Skin epidermis (tissue), 12 donors: ENCODE measurements around the gene MRPL52.
A peak's percentile ranks its signal among the peaks of the same experiment; 100 is the strongest.

ENCODE experiments used
- H3K27ac ChIP-seq, 21 experiments: fragments of 200-600 bp; sonication (generic) in 11 of 21; one replicate each; pipeline ENCODE4 v1.5.0; 2020; ENCODE audit warnings: mild to moderate bottlenecking in 3 of 21, inconsistent platforms in 2 of 21, moderate library complexity in 2 of 21
- H3K4me3 ChIP-seq, 7 experiments: fragments of 200-600 bp; sonication (generic) in 2 of 7; one replicate each; pipeline ENCODE4 v1.5.0; 2020; ENCODE audit warnings: inconsistent platforms in 2 of 7, mild to moderate bottlenecking in 2 of 7, moderate library complexity in 1 of 7

The MRPL52 gene

DNA sequence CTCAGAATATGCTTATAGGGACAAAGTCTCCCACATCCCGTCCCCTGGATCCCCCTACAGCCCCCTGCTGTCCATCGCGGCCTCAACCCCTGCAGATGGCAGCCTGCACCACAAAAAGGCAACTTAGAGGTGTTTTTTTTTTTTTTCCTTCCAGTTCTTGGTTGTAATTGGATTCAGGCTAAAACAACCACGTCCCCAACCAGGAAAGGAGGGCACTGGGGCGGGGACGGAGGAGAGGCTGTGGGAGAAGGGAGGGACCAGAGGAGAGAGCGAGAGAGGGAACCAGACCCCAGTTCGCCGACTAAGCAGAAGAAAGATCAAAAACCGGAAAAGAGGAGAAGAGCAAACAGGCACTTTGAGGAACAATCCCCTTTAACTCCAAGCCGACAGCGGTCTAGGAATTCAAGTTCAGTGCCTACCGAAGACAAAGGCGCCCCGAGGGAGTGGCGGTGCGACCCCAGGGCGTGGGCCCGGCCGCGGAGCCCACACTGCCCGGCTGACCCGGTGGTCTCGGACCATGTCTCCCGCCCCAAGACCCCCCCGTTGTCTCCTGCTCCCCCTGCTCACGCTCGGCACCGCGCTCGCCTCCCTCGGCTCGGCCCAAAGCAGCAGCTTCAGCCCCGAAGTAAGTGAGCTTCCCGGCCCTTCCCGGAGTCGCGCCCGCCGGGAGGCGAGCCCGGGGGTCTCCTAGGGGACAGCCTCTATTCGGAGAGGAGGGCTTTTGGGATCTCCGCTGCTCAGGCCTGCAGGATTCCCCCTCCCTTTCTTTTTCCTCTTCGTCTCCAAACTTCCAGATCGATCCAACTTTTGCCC is 6.8 kb downstream of the MRPL52 start, which contains the start of gene MMP14:
MMP14 (plus strand) TSS at position 285 of the 813 bp plus-strand sequence; CDS start at position 518, 233 bp downstream.
- Histone ChIP-seq H3K27ac (peak within 1 kb of the TSS; percentile 75 to 100 (median 96)), H3K4me3 (peak within 1 kb of the TSS; percentile 62 to 87 (median 79))

DNA sequence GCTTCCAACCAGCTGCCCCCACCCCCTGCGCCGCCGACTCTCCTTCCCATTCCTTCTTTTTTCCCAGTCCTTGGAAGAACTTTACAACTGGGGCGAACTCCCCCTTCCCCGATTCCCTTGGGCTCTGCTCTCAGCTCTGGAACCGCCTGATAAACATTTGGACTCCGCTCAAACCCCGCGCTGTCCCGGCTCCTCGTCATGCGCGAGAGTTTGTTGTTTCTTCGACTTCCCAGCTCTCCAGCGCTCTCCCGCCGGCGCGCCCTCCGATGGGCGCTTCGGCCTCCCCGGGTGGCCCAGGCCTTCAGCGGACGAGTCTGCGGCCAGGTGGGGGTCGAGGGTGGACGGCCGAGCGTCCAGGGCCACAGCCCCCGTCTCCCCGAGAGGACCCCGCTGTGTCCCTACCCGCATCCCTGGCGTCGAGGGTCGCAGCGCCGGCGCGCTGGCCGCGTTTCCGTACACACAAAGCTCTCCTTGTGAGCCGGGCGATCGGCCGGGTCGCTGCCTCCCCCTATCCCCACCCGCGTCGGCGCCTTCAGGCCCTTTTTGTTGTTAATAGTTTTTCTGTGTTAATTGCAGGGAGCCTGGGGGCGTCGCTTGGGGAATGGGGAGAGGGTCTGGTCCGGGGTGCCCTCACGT is 7.5 kb downstream of the MRPL52 start:
- Histone ChIP-seq H3K27ac (peak overlapping the region; percentile 75 to 100 (median 96)), H3K4me3 (peak overlapping the region; percentile 62 to 87 (median 79))

DNA sequence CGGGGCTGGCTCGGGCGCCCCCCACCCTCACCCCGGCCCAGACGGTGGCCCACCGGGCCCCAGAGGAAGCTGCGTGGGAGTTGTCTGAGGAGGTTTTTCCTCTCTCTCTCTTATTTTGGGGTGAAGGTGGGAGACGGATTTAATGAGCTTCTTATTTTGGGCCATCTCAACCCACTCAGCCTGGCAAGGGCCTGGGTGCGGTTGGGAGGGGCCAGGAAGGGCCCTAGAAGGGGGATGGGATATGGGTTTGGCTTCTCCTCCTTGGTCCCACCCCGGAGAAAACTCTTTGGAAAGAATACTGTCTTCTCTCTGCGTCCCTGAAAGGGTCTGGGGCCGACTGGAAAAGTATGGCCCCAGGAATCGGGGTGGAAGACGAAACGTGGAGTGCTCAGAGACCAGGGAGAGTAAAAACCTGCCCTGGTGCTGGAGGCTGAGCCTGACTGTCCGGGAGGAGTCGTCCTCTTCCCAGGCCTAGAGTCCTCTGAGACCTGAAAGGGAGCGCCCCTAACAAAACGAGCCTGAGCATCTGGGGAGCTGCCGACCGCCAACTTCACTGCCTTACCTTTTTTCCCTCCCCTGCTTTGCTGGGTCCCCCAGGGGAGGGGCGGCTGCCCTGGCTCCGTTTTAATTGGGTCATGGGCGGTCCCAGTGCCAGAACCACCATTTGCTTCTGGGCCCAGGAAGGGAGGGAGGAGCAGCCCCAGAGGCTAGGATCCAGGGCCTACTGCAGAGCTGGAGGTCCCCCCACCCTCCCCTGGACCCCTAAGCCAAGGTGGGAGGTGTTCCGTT is 8.3 kb downstream of the MRPL52 start:
- peak overlapping the region; percentile 75 to 100 (median 96) for H3K27ac ChIP-seq

DNA sequence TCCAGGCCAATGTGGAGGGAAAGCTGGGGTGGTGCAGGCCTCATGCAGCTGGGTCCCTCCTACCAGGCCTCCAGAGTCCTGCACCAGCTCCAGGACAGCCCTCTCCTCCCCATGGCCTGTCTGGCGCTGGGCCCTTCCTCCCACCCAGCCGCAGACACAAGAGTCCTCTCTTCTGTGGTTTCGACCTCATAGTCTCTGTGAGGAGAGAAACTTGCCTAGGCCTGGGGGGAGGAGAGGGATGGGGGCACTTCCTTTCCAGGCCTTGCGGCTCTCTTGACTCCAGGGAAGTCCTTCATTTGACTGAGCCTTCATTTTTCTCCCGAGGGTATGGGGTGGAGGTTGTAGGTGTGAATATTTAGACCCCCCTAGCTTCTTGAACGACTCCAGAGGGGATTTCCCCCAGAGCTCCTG is 8.9 kb downstream of the MRPL52 start:
- Histone ChIP-seq H3K27ac (peak overlapping the region in 20 of 21 experiments; percentile 91 to 100 (median 96)), H3K4me3 (peak overlapping the region; percentile 62 to 87 (median 79))

More for the DNA sequence above, 8.3 kb downstream of the MRPL52 start:
- H3K4me3 ChIP-seq: peak overlapping the region; percentile 62 to 87 (median 79)

DNA sequence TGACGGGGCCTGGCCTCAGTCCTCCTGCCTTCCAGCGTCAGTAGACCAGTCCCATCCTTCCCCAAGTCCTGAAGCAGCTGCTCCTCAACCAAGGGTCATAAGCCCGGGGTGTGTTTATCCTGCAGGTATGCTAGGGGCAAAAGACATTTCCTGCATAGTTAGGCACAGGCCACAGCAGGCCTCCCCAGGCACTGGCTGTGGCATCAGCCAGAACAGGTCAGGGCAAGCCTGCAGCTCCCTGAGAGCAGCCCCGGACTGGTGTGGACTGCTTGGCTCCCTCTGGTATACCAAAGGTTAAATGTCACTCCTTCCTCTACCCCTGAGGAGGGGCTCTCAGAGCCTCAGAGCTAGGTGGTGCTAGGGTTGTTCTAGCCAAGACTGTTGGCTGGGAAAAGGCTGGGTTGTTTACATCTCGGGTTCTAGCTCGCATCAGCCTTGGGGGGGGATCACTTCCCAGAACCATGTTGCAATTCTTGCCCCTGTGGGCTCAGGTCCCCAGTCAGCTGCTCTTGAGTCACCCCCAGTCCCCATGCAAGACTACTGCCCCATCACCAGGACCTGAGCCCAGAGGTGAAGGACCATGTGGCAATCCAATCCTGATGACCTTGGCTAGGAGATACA is 9.6 kb downstream of the MRPL52 start:
- peak overlapping the region; percentile 62 to 87 (median 79) for H3K4me3 ChIP-seq
- H3K27ac ChIP-seq: peak overlapping the region in 20 of 21 experiments; percentile 91 to 100 (median 96)

DNA sequence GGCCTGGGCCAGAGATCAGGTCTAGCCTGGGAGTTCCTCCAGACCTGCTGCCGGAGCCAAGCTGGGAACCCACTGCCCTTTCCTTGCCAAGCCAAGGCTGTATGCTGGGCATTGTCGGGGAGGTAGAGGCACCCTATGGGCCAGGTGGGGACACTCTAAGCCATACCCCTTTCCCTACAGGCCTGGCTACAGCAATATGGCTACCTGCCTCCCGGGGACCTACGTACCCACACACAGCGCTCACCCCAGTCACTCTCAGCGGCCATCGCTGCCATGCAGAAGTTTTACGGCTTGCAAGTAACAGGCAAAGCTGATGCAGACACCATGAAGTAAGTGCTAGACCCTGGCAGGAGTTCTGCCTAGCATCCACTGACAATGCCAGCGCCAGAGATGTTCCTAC is 11.6 kb downstream of the MRPL52 start:
- Histone ChIP-seq H3K27ac (peak overlapping the region in 14 of 21 experiments; percentile 1 to 66 (median 38)), H3K4me3 (no peak overlapping the region)

DNA sequence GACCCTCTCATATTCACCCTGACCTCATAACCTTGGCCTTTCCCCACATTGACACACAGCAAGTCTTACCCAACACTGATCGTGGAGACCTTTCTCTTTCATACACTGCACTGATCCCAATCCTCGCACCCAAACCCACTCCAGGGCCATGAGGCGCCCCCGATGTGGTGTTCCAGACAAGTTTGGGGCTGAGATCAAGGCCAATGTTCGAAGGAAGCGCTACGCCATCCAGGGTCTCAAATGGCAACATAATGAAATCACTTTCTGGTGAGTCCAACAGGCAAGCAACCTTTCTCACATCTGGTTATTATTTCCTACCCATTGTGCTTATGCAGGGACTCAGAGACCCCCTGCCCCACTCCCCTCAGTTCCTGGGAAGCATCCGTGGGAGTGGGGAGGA is 12.1 kb downstream of the MRPL52 start:
- no peak overlapping the region for H3K4me3 ChIP-seq
- peak overlapping the region in 10 of 21 experiments; percentile 1 to 66 (median 50) for H3K27ac ChIP-seq

DNA sequence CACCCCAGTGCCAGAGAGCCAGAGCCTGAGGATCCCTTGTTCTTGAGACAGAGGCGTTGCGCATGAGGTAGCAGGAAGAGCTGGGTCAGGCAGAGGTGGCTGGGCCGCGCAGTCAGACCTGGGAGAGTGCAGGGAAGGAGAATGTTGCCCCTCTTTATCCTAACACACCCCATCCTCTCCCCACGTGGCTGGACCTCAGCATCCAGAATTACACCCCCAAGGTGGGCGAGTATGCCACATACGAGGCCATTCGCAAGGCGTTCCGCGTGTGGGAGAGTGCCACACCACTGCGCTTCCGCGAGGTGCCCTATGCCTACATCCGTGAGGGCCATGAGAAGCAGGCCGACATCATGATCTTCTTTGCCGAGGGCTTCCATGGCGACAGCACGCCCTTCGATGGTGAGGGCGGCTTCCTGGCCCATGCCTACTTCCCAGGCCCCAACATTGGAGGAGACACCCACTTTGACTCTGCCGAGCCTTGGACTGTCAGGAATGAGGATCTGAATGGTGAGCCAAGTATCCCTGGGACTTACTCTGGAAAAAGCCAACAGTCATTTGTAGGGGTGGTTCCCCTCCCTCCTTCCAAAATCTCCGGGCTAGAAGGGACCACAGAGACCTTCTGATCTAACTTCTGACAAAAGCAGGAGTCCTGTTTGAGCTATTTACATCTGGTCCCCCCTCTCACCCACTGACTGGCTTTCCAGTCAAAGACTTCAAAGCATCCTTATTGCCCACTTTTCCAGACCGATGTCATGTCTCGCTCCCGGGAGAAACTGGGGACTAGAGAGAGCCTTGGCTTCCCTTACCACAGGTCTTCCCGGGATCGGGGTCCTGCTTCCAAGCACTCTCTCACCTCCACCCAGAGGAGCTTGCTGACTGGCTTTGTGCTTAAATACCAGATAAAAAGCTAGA is 12.8 kb downstream of the MRPL52 start:
- Histone ChIP-seq H3K4me3 (no peak overlapping the region), H3K27ac (peak overlapping the region in 11 of 21 experiments; percentile 0 to 66 (median 31))

DNA sequence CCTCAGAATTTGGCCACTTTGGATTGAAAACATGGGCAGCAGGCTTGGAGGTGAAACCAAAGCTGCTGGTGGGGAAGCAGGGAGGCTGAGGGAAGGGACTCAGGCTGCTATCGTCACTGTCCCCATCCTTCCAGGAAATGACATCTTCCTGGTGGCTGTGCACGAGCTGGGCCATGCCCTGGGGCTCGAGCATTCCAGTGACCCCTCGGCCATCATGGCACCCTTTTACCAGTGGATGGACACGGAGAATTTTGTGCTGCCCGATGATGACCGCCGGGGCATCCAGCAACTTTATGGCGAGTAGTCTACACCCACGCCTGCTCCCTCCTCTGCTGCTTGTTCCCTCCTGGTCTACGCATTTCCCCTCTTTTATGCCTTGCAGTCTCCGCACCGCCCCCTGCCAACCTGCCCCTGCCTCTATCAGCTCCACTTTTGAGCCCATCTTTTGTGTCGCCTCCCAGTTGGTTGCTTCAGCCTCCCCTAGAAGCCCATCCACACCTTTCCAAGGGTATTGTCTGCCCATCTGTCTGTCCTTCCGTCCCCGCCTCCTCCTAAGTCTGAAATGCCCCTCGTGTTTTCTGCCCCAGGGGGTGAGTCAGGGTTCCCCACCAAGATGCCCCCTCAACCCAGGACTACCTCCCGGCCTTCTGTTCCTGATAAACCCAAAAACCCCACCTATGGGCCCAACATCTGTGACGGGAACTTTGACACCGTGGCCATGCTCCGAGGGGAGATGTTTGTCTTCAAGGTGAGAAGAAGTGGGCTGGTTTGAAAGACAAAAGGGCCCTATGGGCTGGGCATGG is 13.6 kb downstream of the MRPL52 start:
- H3K4me3 ChIP-seq: no peak overlapping the region
- H3K27ac ChIP-seq: peak overlapping the region in 9 of 21 experiments; percentile 0 to 63 (median 48)

DNA sequence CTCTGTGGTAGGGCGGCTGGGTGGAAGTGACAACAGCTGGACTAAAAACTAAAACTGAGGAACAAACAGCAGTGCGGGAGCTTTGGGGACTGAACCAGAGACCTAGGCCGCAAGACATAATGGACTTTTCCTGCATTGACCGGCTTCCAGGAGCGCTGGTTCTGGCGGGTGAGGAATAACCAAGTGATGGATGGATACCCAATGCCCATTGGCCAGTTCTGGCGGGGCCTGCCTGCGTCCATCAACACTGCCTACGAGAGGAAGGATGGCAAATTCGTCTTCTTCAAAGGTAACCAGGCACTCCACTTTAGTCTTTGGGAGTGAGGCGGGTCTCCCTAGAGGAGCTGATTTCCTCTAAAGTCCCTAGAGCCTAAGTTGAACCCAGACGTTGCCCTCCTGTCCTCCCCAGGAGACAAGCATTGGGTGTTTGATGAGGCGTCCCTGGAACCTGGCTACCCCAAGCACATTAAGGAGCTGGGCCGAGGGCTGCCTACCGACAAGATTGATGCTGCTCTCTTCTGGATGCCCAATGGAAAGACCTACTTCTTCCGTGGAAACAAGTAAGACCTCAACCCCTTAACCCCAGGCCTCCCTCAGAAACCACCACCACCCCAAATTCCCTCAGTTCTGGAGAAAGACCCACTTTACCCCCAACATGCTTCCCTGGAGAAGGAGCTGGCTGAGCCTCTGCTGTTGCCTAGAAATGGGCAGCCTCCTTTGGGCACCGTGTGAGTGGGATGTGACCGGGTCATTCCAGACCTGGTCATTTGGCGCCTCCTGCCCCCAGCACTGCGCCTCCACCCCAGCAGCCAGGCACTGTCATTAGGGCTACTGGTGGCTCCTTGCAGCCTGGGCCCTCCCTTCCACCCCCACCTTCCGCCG is 14.8 kb downstream of the MRPL52 start:
- H3K27ac ChIP-seq: peak overlapping the region in 11 of 21 experiments; percentile 6 to 92 (median 72)

DNA sequence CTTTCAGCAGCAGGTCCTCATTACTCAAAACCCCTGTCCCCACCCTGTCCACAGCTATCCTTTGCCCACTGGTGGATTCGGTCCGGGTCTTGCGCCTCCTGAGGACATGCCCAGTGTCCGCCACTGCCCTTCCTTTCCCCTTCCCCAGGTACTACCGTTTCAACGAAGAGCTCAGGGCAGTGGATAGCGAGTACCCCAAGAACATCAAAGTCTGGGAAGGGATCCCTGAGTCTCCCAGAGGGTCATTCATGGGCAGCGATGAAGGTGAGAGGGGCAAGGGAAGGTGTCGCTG is 15.4 kb downstream of the MRPL52 start:
- Histone ChIP-seq H3K4me3 (no peak overlapping the region), H3K27ac (peak overlapping the region in 11 of 21 experiments; percentile 6 to 92 (median 72))

More for the DNA sequence above, 14.8 kb downstream of the MRPL52 start:
- H3K4me3 ChIP-seq: no peak overlapping the region

DNA sequence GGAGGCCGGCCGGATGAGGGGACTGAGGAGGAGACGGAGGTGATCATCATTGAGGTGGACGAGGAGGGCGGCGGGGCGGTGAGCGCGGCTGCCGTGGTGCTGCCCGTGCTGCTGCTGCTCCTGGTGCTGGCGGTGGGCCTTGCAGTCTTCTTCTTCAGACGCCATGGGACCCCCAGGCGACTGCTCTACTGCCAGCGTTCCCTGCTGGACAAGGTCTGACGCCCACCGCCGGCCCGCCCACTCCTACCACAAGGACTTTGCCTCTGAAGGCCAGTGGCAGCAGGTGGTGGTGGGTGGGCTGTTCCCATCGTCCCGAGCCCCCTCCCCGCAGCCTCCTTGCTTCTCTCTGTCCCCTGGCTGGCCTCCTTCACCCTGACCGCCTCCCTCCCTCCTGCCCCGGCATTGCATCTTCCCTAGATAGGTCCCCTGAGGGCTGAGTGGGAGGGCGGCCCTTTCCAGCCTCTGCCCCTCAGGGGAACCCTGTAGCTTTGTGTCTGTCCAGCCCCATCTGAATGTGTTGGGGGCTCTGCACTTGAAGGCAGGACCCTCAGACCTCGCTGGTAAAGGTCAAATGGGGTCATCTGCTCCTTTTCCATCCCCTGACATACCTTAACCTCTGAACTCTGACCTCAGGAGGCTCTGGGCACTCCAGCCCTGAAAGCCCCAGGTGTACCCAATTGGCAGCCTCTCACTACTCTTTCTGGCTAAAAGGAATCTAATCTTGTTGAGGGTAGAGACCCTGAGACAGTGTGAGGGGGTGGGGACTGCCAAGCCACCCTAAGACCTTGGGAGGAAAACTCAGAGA is 16.3 kb downstream of the MRPL52 start:
- peak overlapping the region in 19 of 21 experiments; percentile 49 to 92 (median 79) for H3K27ac ChIP-seq
- no peak overlapping the region for H3K4me3 ChIP-seq

DNA sequence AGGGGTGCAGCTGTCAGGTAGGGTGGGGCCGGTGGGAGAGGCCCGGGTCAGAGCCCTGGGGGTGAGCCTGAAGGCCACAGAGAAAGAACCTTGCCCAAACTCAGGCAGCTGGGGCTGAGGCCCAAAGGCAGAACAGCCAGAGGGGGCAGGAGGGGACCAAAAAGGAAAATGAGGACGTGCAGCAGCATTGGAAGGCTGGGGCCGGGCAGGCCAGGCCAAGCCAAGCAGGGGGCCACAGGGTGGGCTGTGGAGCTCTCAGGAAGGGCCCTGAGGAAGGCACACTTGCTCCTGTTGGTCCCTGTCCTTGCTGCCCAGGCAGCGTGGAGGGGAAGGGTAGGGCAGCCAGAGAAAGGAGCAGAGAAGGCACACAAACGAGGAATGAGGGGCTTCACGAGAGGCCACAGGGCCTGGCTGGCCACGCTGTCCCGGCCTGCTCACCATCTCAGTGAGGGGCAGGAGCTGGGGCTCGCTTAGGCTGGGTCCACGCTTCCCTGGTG is 17.2 kb downstream of the MRPL52 start:
- Histone ChIP-seq H3K27ac (peak overlapping the region in 20 of 21 experiments; percentile 14 to 92 (median 79)), H3K4me3 (no peak overlapping the region)

DNA sequence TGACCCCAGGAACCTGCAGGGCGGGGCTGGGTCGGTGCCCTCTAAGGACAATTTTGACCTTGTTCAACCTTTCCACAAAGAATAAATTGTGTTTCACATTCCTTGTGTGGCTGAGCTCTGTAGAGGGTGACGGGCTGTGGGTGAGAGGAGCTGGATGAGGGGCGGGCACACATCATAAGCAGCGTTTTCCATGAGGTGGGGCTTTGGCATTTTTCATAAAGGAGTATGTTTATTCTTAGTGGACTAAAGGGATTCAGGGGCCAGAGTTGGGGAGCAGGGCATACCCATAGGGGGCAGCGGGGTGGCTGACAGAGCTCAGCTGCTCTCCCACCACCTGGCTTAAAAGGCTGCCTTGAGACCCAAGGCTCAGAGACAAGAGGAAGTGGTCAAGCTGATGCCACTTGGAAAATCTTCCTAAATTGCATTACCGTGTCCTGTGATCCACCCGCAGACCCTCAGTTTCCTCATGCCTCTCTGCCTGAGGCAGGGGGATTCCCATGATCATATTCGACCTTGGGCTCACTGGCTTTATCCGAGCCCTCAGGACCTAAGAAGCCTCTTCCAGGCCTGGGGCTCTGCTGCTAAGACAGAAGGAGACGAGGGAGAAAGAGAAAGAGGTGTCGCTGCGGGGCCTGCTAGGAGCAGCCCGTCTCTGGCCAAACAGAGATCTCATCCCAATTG is 18.1 kb downstream of the MRPL52 start:
- peak overlapping the region in 20 of 21 experiments; percentile 14 to 92 (median 79) for H3K27ac ChIP-seq

More for the DNA sequence above, 18.1 kb downstream of the MRPL52 start:
- no peak overlapping the region for H3K4me3 ChIP-seq
